ENCODE measurements around the gene FZR1.

Gene FZR1

GRCh38 chr19:3467437-3468198, 38.5 kb upstream of the FZR1 start:
- Mint-ChIP-seq H3K9me3 (no peaks in the 10 kb centered on the region), H3K4me3 (no peak overlapping the region), H3K27me3 (no peaks in the 10 kb centered on the region), H3K36me3 (ENCODE audit: low read depth) (peaks cover 7% of the 10 kb centered on the region), H3K27ac (no peak overlapping the region), H3K4me1 (ENCODE audit: low read depth) (no peaks in the 10 kb centered on the region)
- DNase-seq, result no peak

GRCh38 chr19:3468211-3468610, 37.9 kb upstream of the FZR1 start:
- H3K4me1 Mint-ChIP-seq (ENCODE audit: low read depth), result no peaks in the 10 kb centered on the region
- no peak for DNase-seq
- peaks cover 4% of the 10 kb centered on the region for H3K36me3 Mint-ChIP-seq (ENCODE audit: low read depth)
- no peaks in the 10 kb centered on the region for H3K9me3 Mint-ChIP-seq
- no peak overlapping the region for H3K27ac Mint-ChIP-seq
- H3K4me3 Mint-ChIP-seq, result no peak overlapping the region
- H3K27me3 Mint-ChIP-seq, result no peaks in the 10 kb centered on the region

- Mint-ChIP-seq H3K36me3 (ENCODE audit: low read depth) (peaks cover 4% of the 10 kb centered on the region), H3K4me3 (no peak overlapping the region), H3K9me3 (no peaks in the 10 kb centered on the region), H3K4me1 (ENCODE audit: low read depth) (no peaks in the 10 kb centered on the region), H3K27me3 (no peaks in the 10 kb centered on the region), H3K27ac (no peak overlapping the region)
- DNase-seq, result no peak
Measured at GRCh38 chr19:3469638-3470499, 36.2 kb upstream of the FZR1 start.

- Mint-ChIP-seq H3K9me3 (no peaks in the 10 kb centered on the region), H3K36me3 (ENCODE audit: low read depth) (peaks cover 3% of the 10 kb centered on the region), H3K4me3 (no peak overlapping the region), H3K27me3 (no peaks in the 10 kb centered on the region), H3K27ac (no peak overlapping the region), H3K4me1 (ENCODE audit: low read depth) (no peaks in the 10 kb centered on the region)
- DNase-seq, result no peak
Measured at GRCh38 chr19:3470500-3471128, 35.5 kb upstream of the FZR1 start.

- Mint-ChIP-seq H3K4me1 (ENCODE audit: low read depth) (no peaks in the 10 kb centered on the region), H3K36me3 (ENCODE audit: low read depth) (peaks cover 3% of the 10 kb centered on the region), H3K27ac (no peak overlapping the region), H3K9me3 (no peaks in the 10 kb centered on the region), H3K4me3 (no peak overlapping the region), H3K27me3 (no peaks in the 10 kb centered on the region)
- DNase-seq, result peak; percentile 67
Measured at GRCh38 chr19:3471954-3472655, 34.0 kb upstream of the FZR1 start.

GRCh38 chr19:3474010-3474409, 32.1 kb upstream of the FZR1 start:
- Mint-ChIP-seq H3K9me3 (no peaks in the 10 kb centered on the region), H3K36me3 (ENCODE audit: low read depth) (no peaks in the 10 kb centered on the region), H3K4me3 (no peak overlapping the region), H3K27ac (no peak overlapping the region), H3K4me1 (ENCODE audit: low read depth) (peaks cover 9% of the 10 kb centered on the region), H3K27me3 (no peaks in the 10 kb centered on the region)
- no peak for DNase-seq

- DNase-seq, result no peak
- no peak overlapping the region for H3K27ac Mint-ChIP-seq
- peaks cover 10% of the 10 kb centered on the region for H3K4me1 Mint-ChIP-seq (ENCODE audit: low read depth)
- no peaks in the 10 kb centered on the region for H3K27me3 Mint-ChIP-seq
- H3K9me3 Mint-ChIP-seq, result no peaks in the 10 kb centered on the region
- H3K4me3 Mint-ChIP-seq, result no peak overlapping the region
- no peaks in the 10 kb centered on the region for H3K36me3 Mint-ChIP-seq (ENCODE audit: low read depth)
Measured at GRCh38 chr19:3474614-3475013, 31.5 kb upstream of the FZR1 start.

- H3K36me3 Mint-ChIP-seq (ENCODE audit: low read depth), result no peaks in the 10 kb centered on the region
- no peak for DNase-seq
- no peak overlapping the region for H3K27ac Mint-ChIP-seq
- H3K9me3 Mint-ChIP-seq, result no peaks in the 10 kb centered on the region
- peaks cover 10% of the 10 kb centered on the region for H3K4me1 Mint-ChIP-seq (ENCODE audit: low read depth)
- H3K27me3 Mint-ChIP-seq, result no peaks in the 10 kb centered on the region
- no peak overlapping the region for H3K4me3 Mint-ChIP-seq
Measured at GRCh38 chr19:3475449-3475848, 30.7 kb upstream of the FZR1 start.

- Mint-ChIP-seq H3K27ac (no peak overlapping the region), H3K9me3 (no peaks in the 10 kb centered on the region), H3K4me1 (ENCODE audit: low read depth) (peaks cover 10% of the 10 kb centered on the region), H3K27me3 (no peaks in the 10 kb centered on the region), H3K36me3 (ENCODE audit: low read depth) (no peaks in the 10 kb centered on the region), H3K4me3 (no peak overlapping the region)
- no peak for DNase-seq
Measured at GRCh38 chr19:3476830-3477229, 29.3 kb upstream of the FZR1 start.

GRCh38 chr19:3477506-3477905, 28.6 kb upstream of the FZR1 start:
- H3K27me3 Mint-ChIP-seq, result no peaks in the 10 kb centered on the region
- H3K4me3 Mint-ChIP-seq, result no peak overlapping the region
- no peak for DNase-seq
- no peaks in the 10 kb centered on the region for H3K9me3 Mint-ChIP-seq
- no peak overlapping the region for H3K27ac Mint-ChIP-seq
- peaks cover 10% of the 10 kb centered on the region for H3K4me1 Mint-ChIP-seq (ENCODE audit: low read depth)
- H3K36me3 Mint-ChIP-seq (ENCODE audit: low read depth), result no peaks in the 10 kb centered on the region

- H3K27me3 Mint-ChIP-seq, result no peaks in the 10 kb centered on the region
- H3K9me3 Mint-ChIP-seq, result no peaks in the 10 kb centered on the region
- H3K27ac Mint-ChIP-seq, result no peak overlapping the region
- H3K4me3 Mint-ChIP-seq, result no peak overlapping the region
- H3K4me1 Mint-ChIP-seq (ENCODE audit: low read depth), result peaks cover 10% of the 10 kb centered on the region
- peak; percentile 36 for DNase-seq
- H3K36me3 Mint-ChIP-seq (ENCODE audit: low read depth), result no peaks in the 10 kb centered on the region
Measured at GRCh38 chr19:3477951-3478350, 28.2 kb upstream of the FZR1 start.

- Mint-ChIP-seq H3K27ac (no peak overlapping the region), H3K4me3 (no peak overlapping the region)
Measured at GRCh38 chr19:3478409-3479176, 27.5 kb upstream of the FZR1 start.

GRCh38 chr19:3479177-3479833, 26.8 kb upstream of the FZR1 start:
- Mint-ChIP-seq H3K36me3 (ENCODE audit: low read depth) (no peaks in the 10 kb centered on the region), H3K9me3 (no peaks in the 10 kb centered on the region), H3K27ac (no peak overlapping the region), H3K27me3 (no peaks in the 10 kb centered on the region), H3K4me1 (ENCODE audit: low read depth) (peaks cover 10% of the 10 kb centered on the region), H3K4me3 (no peak overlapping the region)
- peak; percentile 54 for DNase-seq

More at GRCh38 chr19:3478409-3479176, 27.5 kb upstream of the FZR1 start:
- peak; percentile 40 for DNase-seq
- Mint-ChIP-seq H3K27me3 (no peaks in the 10 kb centered on the region), H3K9me3 (no peaks in the 10 kb centered on the region), H3K36me3 (ENCODE audit: low read depth) (no peaks in the 10 kb centered on the region), H3K4me1 (ENCODE audit: low read depth) (peaks cover 10% of the 10 kb centered on the region)

All from activated T-cell treated with anti-CD3 and anti-CD28 coated beads, Interleukin-2, amount 50 U/mL, for 24 hours (primary cell).